ENCODE measurements around the gene ANXA5.
A peak's percentile ranks its signal among the peaks of the same experiment; 100 is the strongest.

ANXA5 gene

DNA sequence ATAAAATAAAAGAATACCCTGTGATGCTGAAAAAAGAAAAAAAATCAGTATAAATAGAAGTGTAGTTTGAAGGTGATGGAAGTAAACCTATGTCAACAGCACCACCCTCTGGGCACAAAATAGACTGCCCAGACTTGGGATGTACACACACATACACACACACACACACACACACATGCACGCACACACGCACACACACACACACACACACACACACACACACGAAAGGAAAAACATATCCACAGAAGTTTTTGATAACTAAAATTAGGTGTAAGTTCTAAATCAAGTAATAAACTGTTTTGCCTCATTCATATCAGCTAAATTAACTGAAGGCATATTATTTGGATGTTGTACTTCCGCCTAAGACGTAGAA is 40.5 kb downstream of the ANXA5 start:
- Histone ChIP-seq H3K4me3 (replicated peaks; ENCODE audit: low read depth, low read length) (no peak overlapping the region), H3K27me3 (replicated peaks; ENCODE audit: control insufficient read depth, insufficient read depth, low read length) (no peaks in the 10 kb centered on the region), H3K36me3 (ENCODE audit: control insufficient read depth, insufficient read depth, low read length) (no peaks in the 10 kb centered on the region)
- DNase-seq (ENCODE audit: extremely low read depth, insufficient read length), result no peak
- TF ChIP-seq, protein P1, sequence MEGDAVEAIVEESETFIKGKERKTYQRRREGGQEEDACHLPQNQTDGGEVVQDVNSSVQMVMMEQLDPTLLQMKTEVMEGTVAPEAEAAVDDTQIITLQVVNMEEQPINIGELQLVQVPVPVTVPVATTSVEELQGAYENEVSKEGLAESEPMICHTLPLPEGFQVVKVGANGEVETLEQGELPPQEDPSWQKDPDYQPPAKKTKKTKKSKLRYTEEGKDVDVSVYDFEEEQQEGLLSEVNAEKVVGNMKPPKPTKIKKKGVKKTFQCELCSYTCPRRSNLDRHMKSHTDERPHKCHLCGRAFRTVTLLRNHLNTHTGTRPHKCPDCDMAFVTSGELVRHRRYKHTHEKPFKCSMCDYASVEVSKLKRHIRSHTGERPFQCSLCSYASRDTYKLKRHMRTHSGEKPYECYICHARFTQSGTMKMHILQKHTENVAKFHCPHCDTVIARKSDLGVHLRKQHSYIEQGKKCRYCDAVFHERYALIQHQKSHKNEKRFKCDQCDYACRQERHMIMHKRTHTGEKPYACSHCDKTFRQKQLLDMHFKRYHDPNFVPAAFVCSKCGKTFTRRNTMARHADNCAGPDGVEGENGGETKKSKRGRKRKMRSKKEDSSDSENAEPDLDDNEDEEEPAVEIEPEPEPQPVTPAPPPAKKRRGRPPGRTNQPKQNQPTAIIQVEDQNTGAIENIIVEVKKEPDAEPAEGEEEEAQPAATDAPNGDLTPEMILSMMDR (IDR thresholded peaks at IDR 0.05; ENCODE audit: insufficient read depth, low read length, poor library complexity, severe bottlenecking), result peak; percentile 44

DNA sequence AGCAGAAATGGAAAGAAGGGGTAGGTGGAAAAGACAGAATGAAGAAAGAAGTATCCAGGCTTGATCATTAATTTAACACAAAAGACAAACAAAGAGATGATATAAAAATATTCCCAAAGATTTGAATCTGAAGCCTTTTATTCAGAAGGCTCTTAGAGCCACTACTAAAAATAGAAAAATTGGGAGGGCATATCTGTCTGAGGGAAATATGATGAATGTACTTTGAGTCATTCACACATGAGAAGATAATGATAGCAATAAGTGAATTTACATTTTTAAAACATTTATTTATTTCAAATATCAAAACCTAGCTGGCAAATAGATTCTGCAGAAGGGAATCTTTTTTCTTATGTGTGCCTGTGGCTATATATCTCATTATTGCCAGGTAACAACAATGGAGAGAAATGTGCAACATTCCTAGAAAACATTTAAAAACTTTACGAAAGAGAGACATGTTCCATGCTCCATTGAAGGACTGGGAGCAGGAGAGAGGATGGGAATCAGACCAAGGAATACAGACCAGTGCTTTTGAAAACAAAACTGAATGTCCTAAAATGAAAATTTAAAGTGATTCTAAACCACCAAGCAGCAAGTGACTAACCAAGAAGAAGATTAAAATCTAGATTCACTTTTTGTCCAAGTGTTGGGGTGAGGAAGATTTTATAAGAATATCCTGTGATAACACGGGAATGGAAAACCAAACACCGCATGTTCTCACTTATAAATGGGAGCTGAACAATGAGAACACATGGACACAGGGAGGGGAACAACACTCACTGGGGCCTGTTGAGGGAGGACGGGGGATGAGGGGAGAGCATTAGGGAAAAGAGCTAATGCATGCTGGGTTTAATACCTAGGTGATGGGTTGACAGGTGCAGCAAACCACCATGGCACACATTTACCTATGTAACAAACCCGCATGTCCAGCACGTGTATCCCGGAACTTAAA is 41.2 kb downstream of the ANXA5 start:
- Histone ChIP-seq H3K27me3 (replicated peaks; ENCODE audit: control insufficient read depth, insufficient read depth, low read length) (no peaks in the 10 kb centered on the region), H3K4me3 (replicated peaks; ENCODE audit: low read depth, low read length) (no peak overlapping the region), H3K36me3 (ENCODE audit: control insufficient read depth, insufficient read depth, low read length) (no peaks in the 10 kb centered on the region)
- TF ChIP-seq, protein P1 (IDR thresholded peaks at IDR 0.05; ENCODE audit: insufficient read depth, low read length, poor library complexity, severe bottlenecking), result no peak
- no peak for DNase-seq (ENCODE audit: extremely low read depth, insufficient read length)

DNA sequence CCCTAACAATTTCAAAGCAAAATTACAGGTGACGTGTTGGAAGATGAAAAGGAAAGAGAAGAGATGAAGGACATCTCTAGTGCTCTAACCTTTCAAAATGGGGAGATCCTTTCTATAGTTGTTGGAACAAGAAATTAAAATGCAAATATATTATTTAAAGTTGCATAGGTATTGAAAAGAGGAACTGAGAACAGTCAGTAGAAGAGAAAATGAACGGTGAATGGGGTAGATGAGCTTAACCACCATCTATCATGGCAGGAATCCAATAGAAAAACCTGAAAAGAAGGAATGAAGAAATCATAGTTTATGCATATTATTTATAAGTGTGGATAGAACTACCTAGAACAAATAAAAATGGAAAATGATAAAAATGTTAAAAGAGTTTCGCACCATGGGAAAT is 42.0 kb downstream of the ANXA5 start:
- Histone ChIP-seq H3K4me3 (replicated peaks; ENCODE audit: low read depth, low read length) (no peak overlapping the region), H3K36me3 (ENCODE audit: control insufficient read depth, insufficient read depth, low read length) (no peaks in the 10 kb centered on the region), H3K27me3 (replicated peaks; ENCODE audit: control insufficient read depth, insufficient read depth, low read length) (no peaks in the 10 kb centered on the region)
- no peak for DNase-seq (ENCODE audit: extremely low read depth, insufficient read length)
- TF ChIP-seq, protein P1 (IDR thresholded peaks at IDR 0.05; ENCODE audit: insufficient read depth, low read length, poor library complexity, severe bottlenecking), result no peak

DNA sequence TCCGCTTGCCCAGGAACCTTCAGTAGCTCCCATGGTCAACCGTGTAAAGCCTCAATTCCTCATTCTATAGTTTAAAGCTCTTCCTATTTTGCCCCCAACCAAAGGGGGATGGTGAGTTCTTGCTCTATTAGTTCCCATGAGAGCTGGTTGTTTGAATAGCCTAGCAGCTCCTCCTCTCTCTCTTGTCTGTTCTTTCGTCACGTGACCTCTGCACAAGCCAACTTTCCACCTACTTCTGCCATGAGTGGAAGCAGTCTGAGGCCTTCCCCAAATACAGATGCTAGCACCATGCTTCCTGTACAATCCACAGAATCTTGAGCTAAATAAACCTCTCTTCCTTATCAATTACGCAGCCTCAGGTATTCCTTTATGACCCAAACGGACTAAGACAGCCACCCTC is 42.8 kb downstream of the ANXA5 start:
- TF ChIP-seq, protein P1 (IDR thresholded peaks at IDR 0.05; ENCODE audit: insufficient read depth, low read length, poor library complexity, severe bottlenecking), result no peak
- H3K27me3 ChIP-seq (replicated peaks; ENCODE audit: control insufficient read depth, insufficient read depth, low read length), result no peaks in the 10 kb centered on the region
- H3K36me3 ChIP-seq (ENCODE audit: control insufficient read depth, insufficient read depth, low read length), result no peaks in the 10 kb centered on the region
- no peak for DNase-seq (ENCODE audit: extremely low read depth, insufficient read length)
- H3K4me3 ChIP-seq (replicated peaks; ENCODE audit: low read depth, low read length), result no peak overlapping the region

DNA sequence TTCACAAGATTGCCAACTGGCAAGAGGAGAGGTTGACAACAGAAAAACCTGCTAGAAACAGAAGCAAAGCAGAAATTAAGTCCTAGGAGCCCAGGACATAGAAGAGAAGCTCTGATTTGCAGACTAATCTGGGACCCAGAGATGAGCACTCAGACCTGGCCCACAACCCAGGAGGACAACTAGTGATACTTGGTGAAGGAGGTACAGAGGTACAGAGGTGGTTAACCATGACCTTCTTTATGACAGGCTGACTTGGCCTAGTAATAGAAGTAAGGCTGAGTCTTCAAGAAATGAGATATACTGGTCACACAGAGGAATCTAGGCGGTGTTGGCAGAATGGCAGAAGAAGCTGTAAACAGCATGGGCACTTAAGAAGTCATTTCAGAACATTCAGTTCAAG is 43.6 kb downstream of the ANXA5 start:
- TF ChIP-seq, protein P1 (IDR thresholded peaks at IDR 0.05; ENCODE audit: insufficient read depth, low read length, poor library complexity, severe bottlenecking), result no peak
- no peak for DNase-seq (ENCODE audit: extremely low read depth, insufficient read length)
- Histone ChIP-seq H3K27me3 (replicated peaks; ENCODE audit: control insufficient read depth, insufficient read depth, low read length) (no peaks in the 10 kb centered on the region), H3K36me3 (ENCODE audit: control insufficient read depth, insufficient read depth, low read length) (no peaks in the 10 kb centered on the region), H3K4me3 (replicated peaks; ENCODE audit: low read depth, low read length) (no peak overlapping the region)

All from GM06990 (cell line).